Activated T-cell treated with anti-CD3 and anti-CD28 coated beads, Interleukin-2, amount 50 U/mL, for 72 hours (primary cell): Measurements from ENCODE around the gene LRP1. TPM values are rescaled to one million over a fixed set of nuclear protein-coding genes. Genes with fewer than 3 reads are reported as not detected.
A peak's percentile ranks its signal among the peaks of the same experiment; 100 is the strongest.

Experiments
- ATAC-seq, 2 donors: fragments of 150-1000 bp; cut with Tn5 transposase; replicated peaks in 1 of 2; 2 replicates each; pipeline ENCODE4 v1.10.0; 2021; ENCODE audit warnings: moderate library complexity in 2 of 2, mild to moderate bottlenecking in 1 of 2
- DNase-seq, 2 donors: peaks; one replicate each; pipeline ENCODE4 v3.0.0; 2021 to 2022; ENCODE audit warnings: mixed read lengths in 1 of 2
- H3K27ac Mint-ChIP-seq: one replicate; pipeline ENCODE4 v1.8.0; 2022; ENCODE audit warnings: mild to moderate bottlenecking, moderate library complexity, mixed read lengths
- H3K27me3 Mint-ChIP-seq: one replicate; pipeline ENCODE4 v1.8.0; 2022; ENCODE audit warnings: low read depth, mixed read lengths
- H3K36me3 Mint-ChIP-seq, 2 donors: one replicate each; pipeline ENCODE4 v1.8.0; 2022; ENCODE audit warnings: mixed read lengths in 2 of 2, mild to moderate bottlenecking in 1 of 2; ENCODE audit not compliant: insufficient read depth in 2 of 2
- H3K4me1 Mint-ChIP-seq: one replicate; pipeline ENCODE4 v1.8.0; 2022; ENCODE audit warnings: low read depth, mixed read lengths
- H3K4me3 Mint-ChIP-seq, 2 donors: one replicate each; pipeline ENCODE4 v1.8.0; 2022; ENCODE audit warnings: mild to moderate bottlenecking in 2 of 2, mixed read lengths in 2 of 2, moderate library complexity in 2 of 2
- H3K9me3 Mint-ChIP-seq, 2 donors: one replicate each; pipeline ENCODE4 v1.8.0; 2022; ENCODE audit warnings: mixed read lengths in 2 of 2
- total RNA-seq, 2 donors: library from RNA; stranded (reverse); gene quantifications; one replicate each; pipeline ENCODE4 v1.2.3, GENCODE V29; 2022

LRP1 gene
- total RNA-seq, 2 donors from 2014 or later, result 3.2 to 4.8 TPM

- H3K36me3 Mint-ChIP-seq, result peaks cover 5 to 6% of the 10 kb centered on the region in 2 donors
- peak; percentile 82 to 87 for DNase-seq
- H3K4me3 Mint-ChIP-seq, result peak overlapping the region; percentile 74 to 78
- H3K9me3 Mint-ChIP-seq, result no peaks in the 10 kb centered on the region
- ATAC-seq, result peak; percentile 67 to 69
- peaks cover 70% of the 10 kb centered on the region for H3K4me1 Mint-ChIP-seq
- no peak overlapping the region for H3K27ac Mint-ChIP-seq
- peaks cover 73% of the 10 kb centered on the region for H3K27me3 Mint-ChIP-seq
Observed at GRCh38 chr12:57224973-57225679, 96.8 kb downstream of the LRP1 start.

DNA sequence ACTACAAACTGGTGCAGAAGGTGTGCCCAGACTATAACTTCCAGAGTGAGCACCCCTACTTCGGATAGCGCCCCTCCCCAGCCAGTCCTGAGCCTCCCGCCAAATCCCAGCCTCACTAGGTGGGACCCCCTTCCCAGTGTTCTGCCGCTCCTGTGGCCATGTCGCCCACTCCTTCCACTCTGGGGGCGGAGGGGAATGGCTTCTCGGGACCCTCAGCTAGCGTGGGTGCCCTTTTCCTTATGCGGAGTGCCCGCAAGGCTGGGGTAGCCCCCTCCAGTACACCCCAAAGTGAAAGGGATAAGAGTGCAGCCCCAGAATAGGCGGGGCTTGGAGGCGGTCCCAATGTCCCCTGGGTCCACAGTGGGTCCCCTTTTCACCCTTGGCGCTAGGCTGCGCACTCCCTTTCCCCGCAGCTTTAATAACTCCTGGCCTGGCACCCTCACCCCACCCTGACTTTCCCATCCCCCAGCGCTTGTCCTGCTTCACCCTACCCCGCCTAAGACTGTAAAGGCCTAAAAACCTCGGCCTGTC is 97.5 kb downstream of the LRP1 start:
- ATAC-seq (no peak), DNase-seq (no peak)
- Mint-ChIP-seq H3K9me3 (no peaks in the 10 kb centered on the region), H3K4me3 (peak overlapping the region; percentile 74 to 78), H3K36me3 (peaks cover 12% of the 10 kb centered on the region in 2 donors), H3K4me1 (peaks cover 72% of the 10 kb centered on the region), H3K27me3 (peaks cover 69% of the 10 kb centered on the region), H3K27ac (no peak overlapping the region)

DNA sequence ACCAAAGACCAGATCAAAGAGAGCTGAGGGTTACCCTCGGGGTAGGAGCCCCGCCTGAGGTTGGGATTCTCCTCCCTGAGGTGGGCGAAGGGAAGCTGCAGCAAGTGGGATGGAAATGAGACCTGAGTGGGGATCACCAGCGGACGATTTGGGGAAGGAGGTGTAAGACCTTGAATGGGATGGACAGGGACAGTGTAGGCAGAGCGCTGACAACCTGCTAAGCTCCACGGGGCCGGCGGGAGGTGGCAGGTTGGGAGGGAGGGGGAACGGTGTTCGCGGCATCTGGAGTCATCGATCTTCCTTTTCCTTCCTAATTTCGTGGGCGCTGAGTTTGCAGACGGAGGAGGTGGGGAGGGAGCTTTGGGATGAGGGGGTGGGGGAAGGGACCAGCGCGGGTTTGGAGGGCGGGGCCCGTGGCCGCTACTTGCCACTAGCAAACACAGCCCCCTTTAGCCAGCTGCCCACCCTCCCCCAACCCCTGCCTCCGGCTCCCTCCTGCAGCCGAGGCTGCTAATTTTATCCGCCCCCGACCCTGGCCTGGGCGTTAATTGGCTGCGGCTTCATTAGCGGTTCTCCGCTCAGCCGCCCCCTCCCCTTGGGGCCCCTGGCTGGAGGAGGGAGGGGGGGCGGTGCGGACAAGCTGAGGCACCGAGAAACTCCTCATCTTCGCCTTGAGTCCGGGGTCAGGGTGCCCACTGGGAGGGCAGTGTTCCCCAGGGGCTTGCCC is 98.5 kb downstream of the LRP1 start:
- DNase-seq (no peak), ATAC-seq (no peak)
- peaks cover 59% of the 10 kb centered on the region for H3K27me3 Mint-ChIP-seq
- peak overlapping the region; percentile 65 to 71 for H3K4me3 Mint-ChIP-seq
- peaks cover 72% of the 10 kb centered on the region for H3K4me1 Mint-ChIP-seq
- no peak overlapping the region for H3K27ac Mint-ChIP-seq
- no peaks in the 10 kb centered on the region for H3K9me3 Mint-ChIP-seq
- peaks cover 16 to 17% of the 10 kb centered on the region in 2 donors for H3K36me3 Mint-ChIP-seq

DNA sequence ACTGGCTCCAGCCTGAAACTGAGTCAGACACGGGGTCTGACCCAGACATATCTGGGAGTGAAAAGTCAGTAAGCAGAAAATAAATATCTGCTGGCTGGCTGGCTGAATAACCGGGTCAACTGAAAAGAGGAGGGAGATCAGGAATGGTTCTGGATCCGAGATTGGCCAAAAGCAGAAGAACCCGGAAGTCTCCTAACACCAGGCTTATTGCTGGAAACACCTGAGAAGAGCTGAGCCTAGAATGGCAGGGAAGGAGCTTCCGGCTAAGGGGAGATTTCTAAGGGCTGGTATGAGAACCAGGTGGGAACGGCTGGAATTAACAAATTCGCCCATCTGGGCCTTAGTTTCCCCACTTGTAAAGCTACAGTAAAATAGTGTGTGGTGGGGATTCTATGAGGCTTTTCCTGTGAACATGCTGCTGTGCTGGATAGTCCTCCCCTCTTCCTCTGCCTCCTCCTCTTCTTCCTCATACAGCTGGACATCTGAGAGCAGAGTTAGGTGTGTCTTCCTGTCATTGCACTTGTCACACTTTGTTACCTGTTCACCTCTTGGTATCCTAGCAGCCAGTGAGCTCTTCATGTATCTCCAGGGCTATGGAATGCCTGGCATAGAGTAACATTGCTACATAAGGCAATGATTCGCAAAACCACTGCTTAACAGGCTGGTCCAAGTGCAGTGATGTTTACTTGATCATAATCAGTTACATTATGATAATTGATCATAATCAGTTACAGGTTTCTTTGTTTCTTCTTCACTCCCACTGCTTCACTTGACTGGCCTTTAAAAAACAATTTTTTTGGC is 99.2 kb downstream of the LRP1 start:
- H3K36me3 Mint-ChIP-seq, result peaks cover 21% of the 10 kb centered on the region in 2 donors
- ATAC-seq, result no peak
- H3K4me1 Mint-ChIP-seq, result peaks cover 74% of the 10 kb centered on the region
- H3K27me3 Mint-ChIP-seq, result peaks cover 51% of the 10 kb centered on the region
- no peak overlapping the region for H3K27ac Mint-ChIP-seq
- H3K9me3 Mint-ChIP-seq, result no peaks in the 10 kb centered on the region
- no peak for DNase-seq
- H3K4me3 Mint-ChIP-seq, result peak overlapping the region; percentile 12 to 48

GRCh38 chr12:57229046-57229633 is 100.9 kb downstream of the LRP1 start:
- H3K27ac Mint-ChIP-seq, result peak overlapping the region; percentile 100
- H3K36me3 Mint-ChIP-seq, result peaks cover 29 to 31% of the 10 kb centered on the region in 2 donors
- peak; percentile 8 to 23 for ATAC-seq
- H3K9me3 Mint-ChIP-seq, result no peaks in the 10 kb centered on the region
- peaks cover 35% of the 10 kb centered on the region for H3K27me3 Mint-ChIP-seq
- no peak for DNase-seq
- peak overlapping the region; percentile 93 to 100 for H3K4me3 Mint-ChIP-seq
- peaks cover 70% of the 10 kb centered on the region for H3K4me1 Mint-ChIP-seq

- Mint-ChIP-seq H3K4me3 (peak within 1 kb of the TSS; percentile 93 to 100), H3K36me3 (peaks cover 31 to 37% of the 10 kb centered on the region in 2 donors), H3K27ac (peak within 1 kb of the TSS; percentile 100), H3K9me3 (no peaks in the 10 kb centered on the region), H3K27me3 (peaks cover 29% of the 10 kb centered on the region), H3K4me1 (peaks cover 77% of the 10 kb centered on the region)
- ATAC-seq (peak; percentile 62 to 68), DNase-seq (peak; percentile 93 to 94)
Observed at GRCh38 chr12:57229634-57230380, 101.5 kb downstream of the LRP1 start, which contains the start of gene SHMT2. Gene SHMT2, plus strand, starts transcription at chr12:57229711. Its CDS starts 68 bp downstream, at chr12:57229779.

- Mint-ChIP-seq H3K27ac (peak overlapping the region; percentile 100), H3K9me3 (no peaks in the 10 kb centered on the region), H3K27me3 (peaks cover 22% of the 10 kb centered on the region), H3K4me3 (peak overlapping the region; percentile 93 to 100), H3K36me3 (peaks cover 31 to 37% of the 10 kb centered on the region in 2 donors), H3K4me1 (peaks cover 70% of the 10 kb centered on the region)
- no peak for ATAC-seq
- peak in 1 of 2 donors; percentile 1 for DNase-seq
Observed at GRCh38 chr12:57230381-57231155, 102.3 kb downstream of the LRP1 start.

DNA sequence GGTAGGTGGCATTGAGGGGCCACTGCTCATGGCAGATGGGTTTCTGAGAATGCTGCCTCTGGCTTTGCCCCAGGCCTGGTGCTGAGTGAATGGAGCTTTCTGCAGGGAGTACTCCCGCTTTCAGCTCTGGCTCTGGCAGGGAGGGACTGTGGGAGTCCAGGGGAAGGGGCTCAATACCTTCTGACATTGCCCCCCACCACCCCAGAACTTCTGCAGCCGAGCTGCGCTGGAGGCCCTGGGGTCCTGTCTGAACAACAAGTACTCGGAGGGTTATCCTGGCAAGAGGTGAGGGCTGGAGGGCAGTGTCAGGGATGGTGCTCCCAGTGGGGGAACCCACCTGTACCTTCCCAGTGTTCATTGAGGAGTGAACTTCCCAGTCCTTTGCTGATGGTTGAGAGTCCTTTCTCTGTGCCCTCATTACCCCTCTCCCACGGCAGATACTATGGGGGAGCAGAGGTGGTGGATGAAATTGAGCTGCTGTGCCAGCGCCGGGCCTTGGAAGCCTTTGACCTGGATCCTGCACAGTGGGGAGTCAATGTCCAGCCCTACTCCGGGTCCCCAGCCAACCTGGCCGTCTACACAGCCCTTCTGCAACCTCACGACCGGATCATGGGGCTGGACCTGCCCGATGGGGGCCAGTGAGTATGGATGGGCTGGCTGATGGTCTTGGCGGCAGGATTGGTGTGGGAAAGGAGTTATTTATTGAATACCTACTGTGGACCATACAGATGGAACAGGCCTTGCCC is 103.2 kb downstream of the LRP1 start:
- Mint-ChIP-seq H3K27me3 (peaks cover 13% of the 10 kb centered on the region), H3K4me1 (peaks cover 69% of the 10 kb centered on the region), H3K36me3 (peaks cover 31 to 37% of the 10 kb centered on the region in 2 donors), H3K27ac (no peak overlapping the region), H3K4me3 (peak overlapping the region; percentile 93 to 100), H3K9me3 (no peaks in the 10 kb centered on the region)
- DNase-seq, result no peak
- ATAC-seq, result no peak

GRCh38 chr12:57232156-57232756 is 104.0 kb downstream of the LRP1 start:
- Mint-ChIP-seq H3K4me3 (peak overlapping the region; percentile 93 to 100), H3K9me3 (no peaks in the 10 kb centered on the region), H3K27me3 (peaks cover 11% of the 10 kb centered on the region), H3K36me3 (peaks cover 31 to 37% of the 10 kb centered on the region in 2 donors), H3K4me1 (peaks cover 71% of the 10 kb centered on the region), H3K27ac (no peak overlapping the region)
- DNase-seq (no peak), ATAC-seq (no peak)

DNA sequence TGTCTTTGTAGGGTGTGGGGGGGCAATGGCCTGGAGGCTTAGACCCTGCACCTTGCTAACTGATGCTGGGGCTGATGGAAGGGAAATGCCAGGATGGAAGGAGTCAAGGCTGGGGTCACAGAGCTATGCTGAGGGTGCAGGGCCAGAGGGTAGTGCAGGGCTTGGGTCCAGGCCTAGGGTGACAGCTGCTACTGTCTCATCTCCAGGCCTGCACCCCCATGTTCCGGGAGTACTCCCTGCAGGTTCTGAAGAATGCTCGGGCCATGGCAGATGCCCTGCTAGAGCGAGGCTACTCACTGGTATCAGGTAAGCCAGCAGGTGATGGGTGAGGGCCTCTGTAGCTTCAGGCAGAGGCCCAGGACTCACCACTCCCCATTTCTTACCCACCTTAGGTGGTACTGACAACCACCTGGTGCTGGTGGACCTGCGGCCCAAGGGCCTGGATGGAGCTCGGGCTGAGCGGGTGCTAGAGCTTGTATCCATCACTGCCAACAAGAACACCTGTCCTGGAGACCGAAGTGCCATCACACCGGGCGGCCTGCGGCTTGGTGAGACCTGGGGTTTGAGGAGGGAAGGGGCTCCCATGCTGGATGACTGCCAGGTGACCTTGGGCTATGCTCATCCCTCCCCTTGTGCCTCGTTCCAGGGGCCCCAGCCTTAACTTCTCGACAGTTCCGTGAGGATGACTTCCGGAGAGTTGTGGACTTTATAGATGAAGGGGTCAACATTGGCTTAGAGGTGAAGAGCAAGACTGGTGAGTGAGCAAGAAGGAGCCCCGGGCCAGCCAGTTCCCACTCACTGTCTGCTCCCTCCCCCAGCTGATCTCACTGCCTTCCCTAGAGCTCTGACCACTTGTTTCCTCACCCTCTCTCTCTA is 105.3 kb downstream of the LRP1 start:
- peak in 1 of 2 donors; percentile 1 for DNase-seq
- ATAC-seq, result no peak
- Mint-ChIP-seq H3K36me3 (peaks cover 31 to 37% of the 10 kb centered on the region in 2 donors), H3K4me1 (peaks cover 75% of the 10 kb centered on the region), H3K9me3 (no peaks in the 10 kb centered on the region), H3K27me3 (peaks cover 14% of the 10 kb centered on the region), H3K27ac (no peak overlapping the region), H3K4me3 (peak overlapping the region in 1 of 2 donors; percentile 29)
